DND-41 (cell line): Measurements from ENCODE around the gene MATN3.

Source experiments
- ATAC-seq: fragments of 200-7000 bp; cut with Tn5 transposase; 3 replicates; pipeline ENCODE4 v1.9.1; 2021; ENCODE audit warnings: low read depth; ENCODE audit not compliant: insufficient read depth
- DNase-seq: peaks from one replicate; pipeline ENCODE4 v3.0.0-alpha.2; 2020
- H2AFZ ChIP-seq: 2 replicates; pipeline ENCODE4 v1.6.0; 2012; ENCODE audit warnings: low read depth, low read length
- H3K27ac ChIP-seq: 2 replicates; pipeline ENCODE4 v1.5.1; 2012; ENCODE audit warnings: low read length, inconsistent platforms
- H3K27me3 ChIP-seq: fragments of 200-600 bp; sonication (generic); 2 replicates; pipeline ENCODE4 v1.6.0; 2012; ENCODE audit warnings: low read length, mild to moderate bottlenecking, inconsistent platforms; ENCODE audit not compliant: insufficient read depth, poor library complexity
- H3K36me3 ChIP-seq: 2 replicates; pipeline ENCODE4 v1.5.1; 2012; ENCODE audit warnings: low read length, inconsistent platforms; ENCODE audit not compliant: insufficient read depth
- H3K4me1 ChIP-seq: 2 replicates; pipeline ENCODE4 v1.5.1; 2012; ENCODE audit warnings: mild to moderate bottlenecking, low read length; ENCODE audit not compliant: insufficient read depth
- H3K4me2 ChIP-seq: 2 replicates; pipeline ENCODE4 v1.6.0; 2012; ENCODE audit warnings: mild to moderate bottlenecking, moderate library complexity, low read length, inconsistent platforms; ENCODE audit not compliant: insufficient read depth
- H3K4me3 ChIP-seq, 2 experiments: fragments of 200-600 bp in 1 of 2; shearing (Covaris generic) in 1 of 2; 2 replicates each; pipeline ENCODE4 v1.5.1; 2012 to 2016; ENCODE audit warnings: inconsistent platforms in 2 of 2, low read length in 2 of 2, mild to moderate bottlenecking in 2 of 2, low read depth in 1 of 2, moderate library complexity in 1 of 2
- H3K79me2 ChIP-seq: 2 replicates; pipeline ENCODE4 v1.6.0; 2012; ENCODE audit warnings: low read length, inconsistent platforms; ENCODE audit not compliant: insufficient read depth
- H3K9ac ChIP-seq: 2 replicates; pipeline ENCODE4 v1.6.0; 2012; ENCODE audit warnings: low read depth, mild to moderate bottlenecking, inconsistent platforms, low read length, moderate library complexity
- H3K9me3 ChIP-seq: 2 replicates; pipeline ENCODE4 v1.5.1; 2012; ENCODE audit warnings: low read length, moderate library complexity, mild to moderate bottlenecking, inconsistent platforms; ENCODE audit not compliant: insufficient read depth, severe bottlenecking
- H4K20me1 ChIP-seq: 2 replicates; pipeline ENCODE4 v1.6.0; 2012; ENCODE audit warnings: low read length; ENCODE audit not compliant: insufficient read depth
- EZH2 ChIP-seq: IDR thresholded peaks from 3 replicates; pipeline ENCODE4 v1.6.1; 2012; ENCODE audit warnings: borderline replicate concordance, low read depth, mild to moderate bottlenecking, moderate library complexity, low read length, inconsistent platforms; ENCODE audit not compliant: severe bottlenecking
- TF ChIP-seq, protein P1 (sequence below): IDR thresholded peaks from 2 replicates; pipeline ENCODE4 v1.5.1; 2012; ENCODE audit warnings: borderline replicate concordance, low read length, moderate library complexity, mild to moderate bottlenecking; ENCODE audit not compliant: poor library complexity, severe bottlenecking; ENCODE audit errors: extremely low read depth

The MATN3 gene

DNA sequence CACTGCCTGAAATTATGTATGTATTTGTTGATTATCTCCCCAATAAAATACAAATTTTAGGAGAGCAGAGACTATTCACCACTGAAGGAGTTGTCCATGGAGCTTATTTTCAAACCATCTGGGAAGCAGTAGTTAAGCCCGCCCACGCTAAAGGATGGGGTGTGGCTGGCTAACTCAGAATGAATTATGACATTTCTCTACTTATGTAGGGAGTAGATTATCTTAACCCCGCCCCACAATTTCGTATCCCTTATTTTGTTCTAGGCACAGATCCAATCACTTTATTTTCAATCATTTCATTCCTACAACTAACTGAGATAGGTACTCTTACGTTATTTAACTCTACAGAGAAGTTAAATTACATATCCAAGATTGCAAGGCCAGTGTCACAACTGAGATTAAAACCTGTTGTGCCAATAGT is 40.4 kb upstream of the MATN3 start:
- Histone ChIP-seq H3K4me1 (peaks cover 35% of the 10 kb centered on the region), H3K27ac (no peak overlapping the region), H3K9me3 (no peaks in the 10 kb centered on the region), H3K4me3 (no peak overlapping the region), H3K79me2 (peaks cover 36% of the 10 kb centered on the region), H4K20me1 (peaks cover 14% of the 10 kb centered on the region; the same call in 1 of the 2 replicates), H3K4me2 (peak overlapping the region; percentile 71), H3K9ac (no peak overlapping the region), H2AFZ (peak overlapping the region; percentile 87), H3K27me3 (peaks cover 16% of the 10 kb centered on the region), H3K36me3 (no peaks in the 10 kb centered on the region)
- no peak for DNase-seq
- ATAC-seq = no peak
- TF ChIP-seq, protein P1, sequence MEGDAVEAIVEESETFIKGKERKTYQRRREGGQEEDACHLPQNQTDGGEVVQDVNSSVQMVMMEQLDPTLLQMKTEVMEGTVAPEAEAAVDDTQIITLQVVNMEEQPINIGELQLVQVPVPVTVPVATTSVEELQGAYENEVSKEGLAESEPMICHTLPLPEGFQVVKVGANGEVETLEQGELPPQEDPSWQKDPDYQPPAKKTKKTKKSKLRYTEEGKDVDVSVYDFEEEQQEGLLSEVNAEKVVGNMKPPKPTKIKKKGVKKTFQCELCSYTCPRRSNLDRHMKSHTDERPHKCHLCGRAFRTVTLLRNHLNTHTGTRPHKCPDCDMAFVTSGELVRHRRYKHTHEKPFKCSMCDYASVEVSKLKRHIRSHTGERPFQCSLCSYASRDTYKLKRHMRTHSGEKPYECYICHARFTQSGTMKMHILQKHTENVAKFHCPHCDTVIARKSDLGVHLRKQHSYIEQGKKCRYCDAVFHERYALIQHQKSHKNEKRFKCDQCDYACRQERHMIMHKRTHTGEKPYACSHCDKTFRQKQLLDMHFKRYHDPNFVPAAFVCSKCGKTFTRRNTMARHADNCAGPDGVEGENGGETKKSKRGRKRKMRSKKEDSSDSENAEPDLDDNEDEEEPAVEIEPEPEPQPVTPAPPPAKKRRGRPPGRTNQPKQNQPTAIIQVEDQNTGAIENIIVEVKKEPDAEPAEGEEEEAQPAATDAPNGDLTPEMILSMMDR = no peak
- TF ChIP-seq EZH2 = no peak

DNA sequence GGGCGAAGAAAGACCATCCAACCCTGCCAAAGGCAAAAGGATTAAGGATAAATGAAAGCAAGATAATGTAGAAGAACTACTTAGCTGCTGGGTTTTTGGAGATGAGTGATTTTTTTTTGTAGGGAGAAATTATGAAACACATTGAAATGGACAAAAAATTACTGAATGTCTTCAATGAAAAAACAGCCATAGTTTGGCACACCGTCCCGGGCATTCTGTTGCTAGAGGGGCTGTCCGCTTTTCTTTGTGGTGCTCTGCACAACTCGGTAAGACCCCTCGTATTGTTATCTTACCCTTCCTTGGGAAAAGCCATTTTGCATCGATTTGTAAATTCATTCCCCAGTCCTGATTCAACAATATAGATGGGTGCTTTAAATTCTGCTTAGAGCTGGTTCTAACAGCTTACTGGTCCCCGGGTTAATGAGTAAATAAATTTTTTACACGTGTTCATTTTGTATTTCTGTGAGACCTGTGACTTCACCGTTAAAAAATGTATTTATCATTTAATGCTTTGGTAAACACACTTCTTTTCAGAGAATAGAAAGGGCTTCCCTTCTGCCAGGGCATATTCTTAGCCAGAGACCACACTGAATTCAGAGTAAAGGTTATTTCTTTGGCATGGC is 39.9 kb upstream of the MATN3 start:
- Histone ChIP-seq H3K27ac (peak overlapping the region; percentile 95), H4K20me1 (peaks cover 16% of the 10 kb centered on the region; the same call in 1 of the 2 replicates), H3K27me3 (peaks cover 16% of the 10 kb centered on the region), H3K4me3 (peak overlapping the region; percentile 79 to 85), H3K4me1 (peaks cover 35% of the 10 kb centered on the region), H3K9ac (peak overlapping the region; percentile 68), H3K79me2 (peaks cover 40% of the 10 kb centered on the region), H3K9me3 (no peaks in the 10 kb centered on the region), H3K4me2 (peak overlapping the region; percentile 71), H2AFZ (peak overlapping the region; percentile 87), H3K36me3 (no peaks in the 10 kb centered on the region)
- no peak for DNase-seq
- TF ChIP-seq EZH2 = no peak
- TF ChIP-seq, protein P1 = no peak
- no peak for ATAC-seq

DNA sequence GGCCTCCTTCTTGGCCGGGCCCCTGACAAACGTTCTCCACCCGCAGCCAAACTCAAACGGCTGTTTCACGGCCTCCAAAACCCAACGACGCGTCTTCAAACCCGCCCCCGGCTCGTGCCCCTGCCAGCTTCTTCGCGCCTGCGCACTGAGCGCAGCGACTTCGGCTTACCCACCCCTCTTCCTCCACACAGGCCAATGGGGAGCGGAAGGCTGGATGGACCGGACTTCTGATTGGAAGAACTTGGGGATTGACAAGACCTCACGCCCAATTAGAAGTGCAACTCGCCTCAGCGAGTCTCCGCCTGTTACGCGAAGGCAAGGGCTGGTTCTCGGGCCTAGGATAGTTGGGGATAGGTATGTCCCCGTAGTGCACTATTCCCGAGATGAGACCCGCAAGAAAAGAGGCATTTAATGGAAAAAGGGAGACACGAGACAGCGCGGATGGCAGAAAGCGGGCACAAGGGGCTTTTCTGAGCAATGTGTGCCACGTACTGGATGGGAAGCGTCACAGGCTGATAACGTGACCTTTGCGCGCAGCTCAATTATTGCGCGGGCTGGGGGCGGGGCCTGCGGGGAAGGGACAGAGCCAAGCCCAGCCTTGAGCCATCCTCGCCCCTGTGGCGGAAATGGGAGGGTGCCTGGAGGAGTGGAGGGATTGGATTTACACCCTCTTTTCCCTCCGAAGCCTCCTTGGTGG is 39.2 kb upstream of the MATN3 start, which contains the start of gene LAPTM4A:
Gene LAPTM4A (minus strand): TSS at position 97 of the 697 bp plus-strand sequence. CDS start 108 bp downstream, outside the sequence.
- TF ChIP-seq EZH2 = no peak
- TF ChIP-seq, protein P1 = no peak
- Histone ChIP-seq H3K9me3 (no peaks in the 10 kb centered on the region), H3K27me3 (peaks cover 11% of the 10 kb centered on the region), H3K36me3 (no peaks in the 10 kb centered on the region), H3K4me1 (peaks cover 35% of the 10 kb centered on the region), H3K4me3 (peak within 1 kb of the TSS; percentile 79 to 85), H3K79me2 (peaks cover 45% of the 10 kb centered on the region), H4K20me1 (peaks cover 19% of the 10 kb centered on the region; the same call in 1 of the 2 replicates), H3K27ac (peak within 1 kb of the TSS; percentile 95), H3K4me2 (peak within 1 kb of the TSS; percentile 71), H3K9ac (peak within 1 kb of the TSS; percentile 68), H2AFZ (peak within 1 kb of the TSS; percentile 87)
- DNase-seq = peak; percentile 98
- ATAC-seq = peak; percentile 97
